Vagina (tissue), 2 donors: ENCODE results near the gene MYLIP.

Source experiments
- CTCF ChIP-seq, 3 experiments: fragments of 450-650 bp in 2 of 3; fragments of 200-600 bp in 1 of 3; sonication (generic) in 1 of 3; IDR thresholded peaks; one replicate each; pipeline ENCODE4 v1.5.1; 2017 to 2019; ENCODE audit warnings: antibody characterized with exemption in 3 of 3, mild to moderate bottlenecking in 2 of 3, moderate library complexity in 2 of 3
- POLR2A ChIP-seq, 2 donors: fragments of 450-650 bp; IDR thresholded peaks; one replicate each; pipeline ENCODE4 v1.6.1; 2017; ENCODE audit warnings: antibody characterized with exemption in 2 of 2, mild to moderate bottlenecking in 2 of 2, moderate library complexity in 2 of 2
- POLR2AphosphoS5 ChIP-seq, 2 donors: sonication (generic); formaldehyde crosslinking; IDR thresholded peaks; one replicate each; pipeline ENCODE4 v1.9.0; 2017; ENCODE audit warnings: antibody characterized with exemption in 2 of 2, mild to moderate bottlenecking in 2 of 2, low read depth in 1 of 2; ENCODE audit not compliant: insufficient read depth in 1 of 2

DNA sequence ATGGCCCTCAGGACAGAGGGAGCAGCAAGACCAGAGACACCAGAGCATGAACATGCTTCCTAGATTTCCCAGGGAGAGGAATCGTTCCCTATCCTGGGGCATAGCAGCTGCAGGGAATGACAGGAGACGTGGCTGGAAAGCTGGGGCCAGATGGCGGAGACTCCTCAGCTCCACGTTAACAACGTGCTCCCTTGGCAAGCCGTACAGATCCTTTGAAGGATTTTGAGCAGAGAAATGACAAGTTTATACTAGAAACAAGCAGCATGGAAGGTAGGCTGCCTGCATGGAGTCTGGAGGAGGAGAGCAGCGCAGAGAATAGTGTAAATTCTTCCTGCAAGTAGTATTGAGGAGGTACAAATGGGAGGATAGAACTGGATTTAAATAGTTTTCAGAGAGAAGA lies 11.7 kb downstream of the MYLIP start:
- TF ChIP-seq CTCF (IDR thresholded peaks at IDR 0.05) (no peak), POLR2A (IDR thresholded peaks at IDR 0.05) (no peak), POLR2AphosphoS5 (IDR thresholded peaks at IDR 0.05; ENCODE audit: insufficient read depth in 1 of 2, low read depth in 1 of 2) (no peak)
